Lower leg skin (tissue), 3 donors: ENCODE measurements around the gene FOXP1.

Experiments used
- POLR2A ChIP-seq, 2 donors: fragments of 450-650 bp; IDR thresholded peaks; one replicate each; pipeline ENCODE4 v1.6.1; 2016 to 2017; ENCODE audit warnings: antibody characterized with exemption in 2 of 2, mild to moderate bottlenecking in 1 of 2, moderate library complexity in 1 of 2
- TF ChIP-seq, protein P1 (sequence below), 3 donors: fragments of 450-650 bp; IDR thresholded peaks; one replicate each; pipeline ENCODE4 v1.5.1; 2016; ENCODE audit warnings: antibody characterized with exemption in 3 of 3, mild to moderate bottlenecking in 3 of 3, moderate library complexity in 2 of 3

- TF ChIP-seq, protein P1, sequence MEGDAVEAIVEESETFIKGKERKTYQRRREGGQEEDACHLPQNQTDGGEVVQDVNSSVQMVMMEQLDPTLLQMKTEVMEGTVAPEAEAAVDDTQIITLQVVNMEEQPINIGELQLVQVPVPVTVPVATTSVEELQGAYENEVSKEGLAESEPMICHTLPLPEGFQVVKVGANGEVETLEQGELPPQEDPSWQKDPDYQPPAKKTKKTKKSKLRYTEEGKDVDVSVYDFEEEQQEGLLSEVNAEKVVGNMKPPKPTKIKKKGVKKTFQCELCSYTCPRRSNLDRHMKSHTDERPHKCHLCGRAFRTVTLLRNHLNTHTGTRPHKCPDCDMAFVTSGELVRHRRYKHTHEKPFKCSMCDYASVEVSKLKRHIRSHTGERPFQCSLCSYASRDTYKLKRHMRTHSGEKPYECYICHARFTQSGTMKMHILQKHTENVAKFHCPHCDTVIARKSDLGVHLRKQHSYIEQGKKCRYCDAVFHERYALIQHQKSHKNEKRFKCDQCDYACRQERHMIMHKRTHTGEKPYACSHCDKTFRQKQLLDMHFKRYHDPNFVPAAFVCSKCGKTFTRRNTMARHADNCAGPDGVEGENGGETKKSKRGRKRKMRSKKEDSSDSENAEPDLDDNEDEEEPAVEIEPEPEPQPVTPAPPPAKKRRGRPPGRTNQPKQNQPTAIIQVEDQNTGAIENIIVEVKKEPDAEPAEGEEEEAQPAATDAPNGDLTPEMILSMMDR (IDR thresholded peaks at IDR 0.05), result no peak
- TF ChIP-seq POLR2A (IDR thresholded peaks at IDR 0.05), result no peak
These were observed 121.6 kb downstream of the FOXP1 start for GRCh38 chr3:71461749-71462483.
